Omental fat pad (tissue), 4 donors: ENCODE data around the gene TOR1A. TPM values are rescaled to one million over a fixed set of nuclear protein-coding genes. Genes with fewer than 3 reads are reported as not detected.

Experiments
- ATAC-seq: fragments of 150-250 bp; one replicate; pipeline ENCODE4 v1.9.1; 2016; ENCODE audit warnings: mild to moderate bottlenecking, moderate library complexity; ENCODE audit not compliant: low FRiP score
- DNase-seq: peaks from one replicate; pipeline ENCODE4 v3.0.0-alpha.2; 2019; ENCODE audit warnings: low spot score
- total RNA-seq, 4 donors: library from RNA; depleted of rRNA; stranded (reverse); fragments of >200 nt; gene quantifications; one replicate each; pipeline ENCODE4 v1.1.0, GENCODE V29; 2016
- TF ChIP-seq, protein P1 (sequence below), 3 donors: fragments of 450-650 bp; IDR thresholded peaks; one replicate each; pipeline ENCODE4 v1.5.1; 2016 to 2017; ENCODE audit warnings: antibody characterized with exemption in 3 of 3, mild to moderate bottlenecking in 3 of 3, moderate library complexity in 2 of 3

Gene TOR1A
- total RNA-seq, 4 donors from 2014 or later: 37.4 to 62.6 (median 51.0) TPM

DNA sequence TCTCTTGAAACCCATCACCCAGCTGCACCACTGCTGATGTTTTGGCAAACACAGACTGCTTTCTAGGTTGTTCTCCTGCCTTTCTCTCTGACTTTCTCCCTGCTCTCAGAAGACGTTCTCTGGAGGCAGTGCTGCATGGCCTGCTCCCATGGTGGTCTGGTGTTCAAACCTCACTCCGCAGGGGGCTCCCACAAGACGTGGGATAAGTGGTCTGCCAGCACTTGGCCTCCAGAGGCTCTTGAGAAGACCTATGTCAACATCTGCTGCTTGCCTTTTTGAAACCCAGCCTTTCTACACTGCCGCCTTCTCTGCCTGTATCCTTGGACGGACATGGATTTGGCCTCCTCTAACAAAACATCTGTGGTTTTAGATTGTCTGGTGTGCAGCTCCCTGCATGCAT lies 27.9 kb upstream of the TOR1A start:
- DNase-seq: no peak
- TF ChIP-seq, protein P1, sequence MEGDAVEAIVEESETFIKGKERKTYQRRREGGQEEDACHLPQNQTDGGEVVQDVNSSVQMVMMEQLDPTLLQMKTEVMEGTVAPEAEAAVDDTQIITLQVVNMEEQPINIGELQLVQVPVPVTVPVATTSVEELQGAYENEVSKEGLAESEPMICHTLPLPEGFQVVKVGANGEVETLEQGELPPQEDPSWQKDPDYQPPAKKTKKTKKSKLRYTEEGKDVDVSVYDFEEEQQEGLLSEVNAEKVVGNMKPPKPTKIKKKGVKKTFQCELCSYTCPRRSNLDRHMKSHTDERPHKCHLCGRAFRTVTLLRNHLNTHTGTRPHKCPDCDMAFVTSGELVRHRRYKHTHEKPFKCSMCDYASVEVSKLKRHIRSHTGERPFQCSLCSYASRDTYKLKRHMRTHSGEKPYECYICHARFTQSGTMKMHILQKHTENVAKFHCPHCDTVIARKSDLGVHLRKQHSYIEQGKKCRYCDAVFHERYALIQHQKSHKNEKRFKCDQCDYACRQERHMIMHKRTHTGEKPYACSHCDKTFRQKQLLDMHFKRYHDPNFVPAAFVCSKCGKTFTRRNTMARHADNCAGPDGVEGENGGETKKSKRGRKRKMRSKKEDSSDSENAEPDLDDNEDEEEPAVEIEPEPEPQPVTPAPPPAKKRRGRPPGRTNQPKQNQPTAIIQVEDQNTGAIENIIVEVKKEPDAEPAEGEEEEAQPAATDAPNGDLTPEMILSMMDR (IDR thresholded peaks at IDR 0.05): no peak
- no peak for ATAC-seq

DNA sequence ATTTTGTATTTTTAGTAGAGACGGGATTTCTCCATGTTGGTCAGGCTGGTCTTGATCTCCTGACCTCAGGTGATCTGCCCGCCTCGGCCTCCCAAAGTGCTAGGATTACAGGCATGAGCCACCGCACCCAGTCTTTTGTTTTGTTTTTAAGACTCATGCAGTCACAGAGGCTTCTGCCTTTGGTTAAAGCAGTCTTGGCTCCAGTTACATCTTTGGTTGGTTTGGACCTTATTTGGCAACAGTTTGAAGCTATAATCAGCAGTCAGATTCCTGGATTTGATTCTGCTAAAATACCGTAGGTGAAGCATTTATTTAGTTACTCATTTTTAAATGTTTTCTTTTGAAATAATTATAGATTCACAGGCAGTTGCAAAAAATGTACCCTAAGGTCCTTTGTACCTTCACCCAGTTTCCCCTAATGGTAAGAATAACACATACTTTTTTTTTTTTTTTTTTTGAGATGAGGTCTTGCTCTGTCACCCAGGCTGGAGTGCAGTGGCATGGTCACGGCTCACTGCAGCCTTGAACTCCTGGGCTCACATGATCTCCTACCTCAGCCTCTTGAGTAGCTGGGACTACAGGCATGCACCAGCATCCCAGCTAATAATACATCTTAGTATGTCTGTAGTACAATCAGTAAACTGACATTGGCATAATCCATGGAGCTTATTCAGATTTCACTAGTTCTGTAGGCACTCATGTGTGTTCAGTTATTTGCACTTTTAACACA lies 27.1 kb upstream of the TOR1A start:
- TF ChIP-seq, protein P1 (IDR thresholded peaks at IDR 0.05): no peak
- ATAC-seq (no peak), DNase-seq (no peak)

DNA sequence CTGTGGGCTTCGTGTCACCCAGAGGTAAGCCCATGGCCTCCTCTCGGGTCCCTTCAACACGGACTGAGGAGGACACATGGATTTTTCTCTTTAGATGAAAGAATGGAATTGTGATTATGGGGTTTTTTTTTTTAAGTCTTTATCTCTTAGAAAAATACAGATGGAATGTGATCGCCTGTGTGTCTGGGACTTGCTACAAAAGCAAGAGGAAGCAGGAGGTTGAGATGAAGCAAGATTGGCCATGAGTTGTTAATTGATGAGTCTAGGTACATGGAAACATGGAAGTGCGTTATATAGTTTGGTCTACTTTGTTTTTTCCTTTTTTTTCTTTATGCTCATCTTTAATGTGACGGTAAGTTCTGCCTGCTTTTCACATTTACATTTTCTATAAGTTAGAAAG lies 26.0 kb upstream of the TOR1A start:
- DNase-seq (no peak), ATAC-seq (no peak)
- TF ChIP-seq, protein P1 (IDR thresholded peaks at IDR 0.05): no peak

DNA sequence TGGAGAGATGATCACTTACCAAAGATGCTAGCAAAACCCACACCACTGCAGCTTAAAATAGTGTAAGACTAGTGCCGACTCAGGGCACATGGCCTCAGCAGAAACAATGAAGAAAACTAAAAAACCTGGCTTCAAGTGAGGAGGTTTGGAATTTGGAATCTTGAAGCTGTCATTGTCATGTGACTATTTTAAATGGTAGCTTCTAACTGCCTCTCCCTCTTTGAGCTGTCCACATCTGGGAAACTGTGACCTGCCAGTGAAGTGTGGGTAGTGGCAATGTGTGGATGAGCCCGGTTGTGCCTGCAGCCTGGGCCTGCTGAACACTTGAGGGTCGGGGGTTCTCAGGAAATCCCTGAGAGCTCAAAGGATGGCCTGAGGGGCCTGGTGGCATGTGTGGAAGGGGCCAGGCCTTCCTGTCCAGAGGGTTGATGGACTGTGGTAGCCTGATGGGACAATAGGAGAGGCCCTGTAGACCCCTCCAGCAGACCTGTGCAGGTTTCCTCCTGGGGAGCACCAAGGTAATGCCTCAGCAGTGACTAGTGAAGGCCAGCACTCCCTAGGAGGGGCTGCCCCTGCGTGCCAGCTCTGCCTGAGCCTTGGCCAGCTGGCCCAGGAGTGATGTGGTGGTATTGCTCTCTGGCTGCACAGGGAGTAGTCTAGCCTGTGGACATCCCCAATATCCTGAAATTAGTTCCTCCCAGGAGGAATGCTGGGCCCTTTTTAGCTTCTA lies 24.9 kb upstream of the TOR1A start:
- TF ChIP-seq, protein P1 (IDR thresholded peaks at IDR 0.05): no peak
- ATAC-seq (no peak), DNase-seq (no peak)

DNA sequence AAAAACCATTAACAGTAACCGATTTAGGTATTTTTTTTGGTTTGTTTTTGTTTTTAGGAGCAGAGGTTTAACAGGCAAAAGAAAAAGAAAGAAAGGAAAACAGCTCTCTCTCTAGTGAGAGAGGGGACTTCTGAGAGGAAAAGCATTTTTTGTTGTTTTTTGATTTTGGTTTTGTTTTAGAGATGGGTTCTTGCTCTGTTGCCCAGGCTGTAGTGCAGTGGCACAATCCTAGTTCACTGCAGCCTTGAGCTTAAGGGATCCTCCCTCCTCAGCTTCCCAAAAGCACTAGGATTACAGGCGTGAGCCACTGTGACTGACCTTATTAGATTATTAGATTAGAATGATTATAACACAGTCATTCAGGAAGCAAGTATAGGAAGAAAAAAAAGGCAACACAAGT lies 21.4 kb upstream of the TOR1A start:
- DNase-seq (no peak), ATAC-seq (no peak)
- TF ChIP-seq, protein P1 (IDR thresholded peaks at IDR 0.05): no peak

DNA sequence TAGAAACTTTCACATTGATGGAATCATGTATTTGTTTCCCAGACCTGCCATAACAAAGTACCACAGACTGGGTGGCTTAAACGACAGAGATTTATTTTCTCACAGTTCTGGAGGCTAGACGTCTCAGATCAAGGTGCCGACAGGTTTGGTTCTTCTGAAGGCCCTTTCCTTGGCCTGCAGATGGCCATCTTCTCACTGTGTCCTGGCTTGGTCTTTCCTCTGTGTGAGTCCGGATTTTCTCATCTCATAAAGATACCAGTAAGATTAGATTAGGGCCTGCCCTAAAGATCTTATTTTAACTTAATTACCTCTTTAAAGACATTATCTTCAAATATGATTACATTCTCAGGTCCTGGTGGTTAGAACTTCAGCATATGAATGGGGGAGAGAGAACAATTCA lies 17.1 kb upstream of the TOR1A start:
- TF ChIP-seq, protein P1 (IDR thresholded peaks at IDR 0.05): no peak
- no peak for ATAC-seq
- DNase-seq: no peak

DNA sequence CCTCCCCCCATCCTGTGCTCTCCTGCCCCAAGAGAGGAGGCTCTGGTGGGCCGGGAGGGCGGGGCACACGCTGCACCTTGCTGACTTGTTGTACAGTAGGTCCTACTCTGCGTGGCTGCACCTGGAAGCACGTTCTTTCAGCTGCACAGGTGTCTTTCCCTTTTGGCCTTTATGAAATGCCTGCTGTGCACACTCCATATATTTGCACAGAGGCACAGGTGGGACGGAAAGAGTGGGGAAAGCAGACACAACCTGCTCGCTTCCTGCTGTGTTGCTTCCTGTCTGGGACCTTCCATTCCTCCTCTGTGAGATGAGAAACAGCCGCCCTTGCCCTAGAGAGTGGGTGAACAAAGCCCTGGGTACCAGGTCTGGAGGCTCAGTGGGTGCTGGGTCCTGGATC lies 16.1 kb upstream of the TOR1A start:
- TF ChIP-seq, protein P1 (IDR thresholded peaks at IDR 0.05): no peak
- ATAC-seq (no peak), DNase-seq (no peak)
